DOHH2 (cell line): ENCODE measurements around the gene OXNAD1.

Experiments
- H3F3A ChIP-seq: fragments of 200-600 bp; sonication (generic), shearing (Covaris generic); 2 replicates; pipeline ENCODE4 v1.6.0; 2016; ENCODE audit warnings: antibody characterized with exemption, mild to moderate bottlenecking; ENCODE audit not compliant: control insufficient read depth, insufficient read depth
- H3K27ac ChIP-seq: fragments of 200-600 bp; sonication (generic); 2 replicates; pipeline ENCODE4 v1.5.1; 2014; ENCODE audit warnings: low read depth, mild to moderate bottlenecking, low read length, moderate library complexity
- H3K27me3 ChIP-seq: fragments of 200-600 bp; sonication (generic); 2 replicates; pipeline ENCODE4 v1.6.1; 2014; ENCODE audit warnings: mild to moderate bottlenecking, low read length, mixed read lengths; ENCODE audit not compliant: control insufficient read depth
- H3K36me3 ChIP-seq: fragments of 200-600 bp; sonication (generic); 2 replicates; pipeline ENCODE4 v1.6.1; 2014; ENCODE audit warnings: mild to moderate bottlenecking, low read length, moderate library complexity, mixed read lengths; ENCODE audit not compliant: control insufficient read depth
- H3K4me1 ChIP-seq: fragments of 200-600 bp; sonication (generic); 2 replicates; pipeline ENCODE4 v1.6.1; 2014; ENCODE audit warnings: mild to moderate bottlenecking, low read length, mixed read lengths; ENCODE audit not compliant: control insufficient read depth
- H3K4me2 ChIP-seq: fragments of 200-600 bp; sonication (generic); 2 replicates; pipeline ENCODE4 v1.6.0; 2014; ENCODE audit warnings: mild to moderate bottlenecking, low read length, moderate library complexity
- H3K4me3 ChIP-seq: fragments of 200-600 bp; sonication (generic); 2 replicates; pipeline ENCODE4 v1.5.1; 2014; ENCODE audit warnings: mild to moderate bottlenecking, low read length, mixed read lengths
- H3K79me2 ChIP-seq: fragments of 200-600 bp; sonication (generic); 2 replicates; pipeline ENCODE4 v1.6.1; 2014; ENCODE audit warnings: mild to moderate bottlenecking, low read length, mixed read lengths; ENCODE audit not compliant: control insufficient read depth
- H3K9me2 ChIP-seq: fragments of 200-600 bp; sonication (generic); replicated peaks from 2 replicates; pipeline ENCODE4 v1.6.1; 2014; ENCODE audit warnings: mild to moderate bottlenecking, low read length, mixed read lengths; ENCODE audit not compliant: control insufficient read depth
- H3K9me3 ChIP-seq: fragments of 200-600 bp; sonication (generic); 2 replicates; pipeline ENCODE4 v1.6.1; 2014; ENCODE audit warnings: antibody characterized with exemption, low read length, mixed read lengths; ENCODE audit not compliant: control insufficient read depth, insufficient read depth
- H4K20me1 ChIP-seq: fragments of 200-600 bp; sonication (generic); 2 replicates; pipeline ENCODE4 v1.6.0; 2014; ENCODE audit warnings: low read depth, mild to moderate bottlenecking, antibody characterized with exemption, low read length, moderate library complexity; ENCODE audit not compliant: control insufficient read depth, insufficient read depth
- EZH2phosphoT487 ChIP-seq: fragments of 200-600 bp; sonication (generic); IDR thresholded peaks from 2 replicates; pipeline ENCODE4 v1.6.1; 2017; ENCODE audit warnings: borderline replicate concordance, mild to moderate bottlenecking, antibody characterized with exemption, low read length, moderate library complexity, mixed read lengths
- TF ChIP-seq, protein P1 (sequence below): fragments of 200-600 bp; sonication (generic); IDR thresholded peaks from one replicate; pipeline ENCODE4 v1.5.1; 2014; ENCODE audit warnings: antibody characterized with exemption, mild to moderate bottlenecking, low read depth, low read length; ENCODE audit not compliant: poor library complexity, severe bottlenecking

OXNAD1 gene

GRCh38 chr3:16234281-16234680 is 30.7 kb upstream of the OXNAD1 start:
- H3K4me3 ChIP-seq = no peak overlapping the region
- H3K9me3 ChIP-seq = no peaks in the 10 kb centered on the region
- H3F3A ChIP-seq = no peaks in the 10 kb centered on the region
- no peaks in the 10 kb centered on the region for H3K36me3 ChIP-seq
- no peak overlapping the region for H3K27ac ChIP-seq
- no peaks in the 10 kb centered on the region for H3K79me2 ChIP-seq
- no peaks in the 10 kb centered on the region for H4K20me1 ChIP-seq
- H3K4me1 ChIP-seq = no peaks in the 10 kb centered on the region
- no peak for TF ChIP-seq EZH2phosphoT487
- TF ChIP-seq, protein P1, sequence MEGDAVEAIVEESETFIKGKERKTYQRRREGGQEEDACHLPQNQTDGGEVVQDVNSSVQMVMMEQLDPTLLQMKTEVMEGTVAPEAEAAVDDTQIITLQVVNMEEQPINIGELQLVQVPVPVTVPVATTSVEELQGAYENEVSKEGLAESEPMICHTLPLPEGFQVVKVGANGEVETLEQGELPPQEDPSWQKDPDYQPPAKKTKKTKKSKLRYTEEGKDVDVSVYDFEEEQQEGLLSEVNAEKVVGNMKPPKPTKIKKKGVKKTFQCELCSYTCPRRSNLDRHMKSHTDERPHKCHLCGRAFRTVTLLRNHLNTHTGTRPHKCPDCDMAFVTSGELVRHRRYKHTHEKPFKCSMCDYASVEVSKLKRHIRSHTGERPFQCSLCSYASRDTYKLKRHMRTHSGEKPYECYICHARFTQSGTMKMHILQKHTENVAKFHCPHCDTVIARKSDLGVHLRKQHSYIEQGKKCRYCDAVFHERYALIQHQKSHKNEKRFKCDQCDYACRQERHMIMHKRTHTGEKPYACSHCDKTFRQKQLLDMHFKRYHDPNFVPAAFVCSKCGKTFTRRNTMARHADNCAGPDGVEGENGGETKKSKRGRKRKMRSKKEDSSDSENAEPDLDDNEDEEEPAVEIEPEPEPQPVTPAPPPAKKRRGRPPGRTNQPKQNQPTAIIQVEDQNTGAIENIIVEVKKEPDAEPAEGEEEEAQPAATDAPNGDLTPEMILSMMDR = no peak
- H3K9me2 ChIP-seq = no peaks in the 10 kb centered on the region
- H3K4me2 ChIP-seq = no peak overlapping the region
- H3K27me3 ChIP-seq = peaks cover 2% of the 10 kb centered on the region; the same call in 1 of the 2 replicates

- TF ChIP-seq, protein P1 = no peak
- TF ChIP-seq EZH2phosphoT487 = no peak
- 0 out of 2 replicates have a peak, but pooled peaks cover 2% of the 10 kb centered on the region for H3K27me3 ChIP-seq
- no peak overlapping the region for H3K4me2 ChIP-seq
- H3K4me3 ChIP-seq = no peak overlapping the region
- no peaks in the 10 kb centered on the region for H3F3A ChIP-seq
- no peaks in the 10 kb centered on the region for H3K9me3 ChIP-seq
- H3K79me2 ChIP-seq = no peaks in the 10 kb centered on the region
- no peaks in the 10 kb centered on the region for H3K9me2 ChIP-seq
- no peaks in the 10 kb centered on the region for H3K4me1 ChIP-seq
- no peaks in the 10 kb centered on the region for H4K20me1 ChIP-seq
- H3K36me3 ChIP-seq = no peaks in the 10 kb centered on the region
- no peak overlapping the region for H3K27ac ChIP-seq
These were observed 28.9 kb upstream of the OXNAD1 start for GRCh38 chr3:16236030-16236639.

- Histone ChIP-seq H3K4me2 (no peak overlapping the region), H3F3A (no peaks in the 10 kb centered on the region), H3K27me3 (0 out of 2 replicates have a peak, but pooled peaks cover 2% of the 10 kb centered on the region), H3K27ac (no peak overlapping the region), H3K9me2 (no peaks in the 10 kb centered on the region), H3K79me2 (no peaks in the 10 kb centered on the region), H3K4me1 (no peaks in the 10 kb centered on the region), H3K36me3 (no peaks in the 10 kb centered on the region), H3K4me3 (no peak overlapping the region), H4K20me1 (no peaks in the 10 kb centered on the region), H3K9me3 (no peaks in the 10 kb centered on the region)
- TF ChIP-seq, protein P1 = no peak
These were observed 28.1 kb upstream of the OXNAD1 start for GRCh38 chr3:16236856-16237393.
